ENCODE data around the gene LMX1A.

GRCh38 chr1:165212229-165212628 is 144.3 kb downstream of the LMX1A start:
- no peak for TF ChIP-seq ZFP62 (CRISPR knock-in tag; IDR thresholded peaks at IDR 0.05)
- no peak for TF ChIP-seq HDAC6 (IDR thresholded peaks at IDR 0.05; ENCODE audit: low read depth, low read length)
- TF ChIP-seq CCAR2 (optimal IDR thresholded peaks at IDR 0.05; ENCODE audit: low read depth, low read length), result no peak
- TF ChIP-seq ZNF749 (CRISPR knock-in tag; IDR thresholded peaks at IDR 0.05; ENCODE audit: borderline replicate concordance), result no peak
- TF ChIP-seq ZBTB44 (CRISPR knock-in tag; IDR thresholded peaks at IDR 0.05), result no peak
- TF ChIP-seq REST (IDR thresholded peaks at IDR 0.05; ENCODE audit: borderline replicate concordance in 1 of 2, low read depth in 1 of 2, low read length in 2 of 2), result no peak
- TF ChIP-seq MXI1 (IDR thresholded peaks at IDR 0.05; ENCODE audit: borderline replicate concordance, low read depth, low read length), result no peak
- no peak for TF ChIP-seq RAD51 (IDR thresholded peaks at IDR 0.05; ENCODE audit: borderline replicate concordance)
- no peak for TF ChIP-seq MYC (CRISPR knock-in tag; IDR thresholded peaks at IDR 0.05; ENCODE audit: borderline replicate concordance)
- no peak for TF ChIP-seq CTCF (CRISPR knock-in tag; IDR thresholded peaks at IDR 0.05)
- no peak for TF ChIP-seq PTBP1 (IDR thresholded peaks at IDR 0.05; ENCODE audit: low read depth, low read length, poor library complexity, severe bottlenecking)
- no peak for TF ChIP-seq RFX1 (IDR thresholded peaks at IDR 0.05)
- TF ChIP-seq HCFC1 (IDR thresholded peaks at IDR 0.05; ENCODE audit: low read depth, low read length), result no peak
